Astrocyte (in vitro differentiated cells and primary cell): ENCODE measurements around the gene FMNL1. TPM values are rescaled to one million over a fixed set of nuclear protein-coding genes. Genes with fewer than 3 reads are reported as not detected.

Source experiments
- DNase-seq: peaks from one replicate; pipeline ENCODE4 v3.0.0-alpha.2; 2010; ENCODE audit warnings: low read depth
- FAIRE-seq: peaks from 2 replicates; lab custom pipeline; 2011; peaks lifted over from hg19 to GRCh38; lab: Jason Lieb, UNC
- H2AFZ ChIP-seq: 2 replicates; pipeline ENCODE4 v1.6.0; 2012; ENCODE audit warnings: low read depth, low read length, inconsistent platforms
- H3K27ac ChIP-seq: 2 replicates; pipeline ENCODE4 v1.5.1; 2011; ENCODE audit warnings: low read depth, low read length, inconsistent platforms
- H3K27me3 ChIP-seq: 2 replicates; pipeline ENCODE4 v1.6.0; 2011; ENCODE audit warnings: low read length, inconsistent platforms; ENCODE audit not compliant: insufficient read depth
- H3K36me3 ChIP-seq: 2 replicates; pipeline ENCODE4 v1.5.1; 2011; ENCODE audit warnings: low read length, inconsistent platforms; ENCODE audit not compliant: insufficient read depth
- H3K4me1 ChIP-seq: 2 replicates; pipeline ENCODE4 v1.5.1; 2011; ENCODE audit warnings: low read length, inconsistent platforms; ENCODE audit not compliant: insufficient read depth
- H3K4me2 ChIP-seq: 2 replicates; pipeline ENCODE4 v1.6.0; 2012; ENCODE audit warnings: low read length, inconsistent platforms
- H3K4me3 ChIP-seq: 2 replicates; pipeline ENCODE4 v1.5.1; 2011; ENCODE audit warnings: low read depth, mild to moderate bottlenecking, low read length, inconsistent platforms; ENCODE audit not compliant: insufficient read depth
- H3K79me2 ChIP-seq: 2 replicates; pipeline ENCODE4 v1.6.0; 2012; ENCODE audit warnings: mild to moderate bottlenecking, low read length, inconsistent platforms; ENCODE audit not compliant: insufficient read depth
- H3K9ac ChIP-seq: 2 replicates; pipeline ENCODE4 v1.6.0; 2012; ENCODE audit warnings: mild to moderate bottlenecking, low read length, inconsistent platforms
- H3K9me3 ChIP-seq: 2 replicates; pipeline ENCODE4 v1.5.1; 2012; ENCODE audit warnings: low read depth, mild to moderate bottlenecking, low read length, inconsistent platforms; ENCODE audit not compliant: insufficient read depth
- H4K20me1 ChIP-seq: 2 replicates; pipeline ENCODE4 v1.6.0; 2012; ENCODE audit warnings: low read length, inconsistent platforms; ENCODE audit not compliant: insufficient read depth
- H3K27ac Mint-ChIP-seq: one replicate; pipeline ENCODE4 v1.8.0; 2021; ENCODE audit warnings: mild to moderate bottlenecking, mixed read lengths; ENCODE audit not compliant: unreplicated experiment
- H3K27me3 Mint-ChIP-seq: one replicate; pipeline ENCODE4 v1.8.0; 2021; ENCODE audit warnings: low read depth, mixed read lengths; ENCODE audit not compliant: unreplicated experiment
- H3K36me3 Mint-ChIP-seq: one replicate; pipeline ENCODE4 v1.8.0; 2021; ENCODE audit warnings: low read depth, mixed read lengths; ENCODE audit not compliant: unreplicated experiment
- H3K4me1 Mint-ChIP-seq: one replicate; pipeline ENCODE4 v1.8.0; 2021; ENCODE audit warnings: low read depth, mixed read lengths; ENCODE audit not compliant: unreplicated experiment
- H3K4me3 Mint-ChIP-seq: one replicate; pipeline ENCODE4 v1.8.0; 2021; ENCODE audit warnings: mild to moderate bottlenecking, moderate library complexity, mixed read lengths; ENCODE audit not compliant: unreplicated experiment
- H3K9me3 Mint-ChIP-seq: one replicate; pipeline ENCODE4 v1.8.0; 2021; ENCODE audit warnings: mild to moderate bottlenecking, mixed read lengths; ENCODE audit not compliant: unreplicated experiment
- EZH2 ChIP-seq: IDR thresholded peaks from 2 replicates; pipeline ENCODE4 v1.6.1; 2012; ENCODE audit warnings: mild to moderate bottlenecking, low read length, inconsistent platforms; ENCODE audit not compliant: insufficient read depth
- total RNA-seq: library from RNA; stranded (reverse); gene quantifications from 2 replicates; pipeline ENCODE4 v1.2.1, GENCODE V29; 2021
- TF ChIP-seq, protein P1 (sequence below): IDR thresholded peaks from 2 replicates; pipeline ENCODE4 v1.5.1; 2011; ENCODE audit warnings: low read depth, mild to moderate bottlenecking, inconsistent platforms, low read length, moderate library complexity; ENCODE audit not compliant: insufficient read depth

Gene FMNL1
- total RNA-seq, 1 donor from 2014 or later: 4.0 TPM

DNA sequence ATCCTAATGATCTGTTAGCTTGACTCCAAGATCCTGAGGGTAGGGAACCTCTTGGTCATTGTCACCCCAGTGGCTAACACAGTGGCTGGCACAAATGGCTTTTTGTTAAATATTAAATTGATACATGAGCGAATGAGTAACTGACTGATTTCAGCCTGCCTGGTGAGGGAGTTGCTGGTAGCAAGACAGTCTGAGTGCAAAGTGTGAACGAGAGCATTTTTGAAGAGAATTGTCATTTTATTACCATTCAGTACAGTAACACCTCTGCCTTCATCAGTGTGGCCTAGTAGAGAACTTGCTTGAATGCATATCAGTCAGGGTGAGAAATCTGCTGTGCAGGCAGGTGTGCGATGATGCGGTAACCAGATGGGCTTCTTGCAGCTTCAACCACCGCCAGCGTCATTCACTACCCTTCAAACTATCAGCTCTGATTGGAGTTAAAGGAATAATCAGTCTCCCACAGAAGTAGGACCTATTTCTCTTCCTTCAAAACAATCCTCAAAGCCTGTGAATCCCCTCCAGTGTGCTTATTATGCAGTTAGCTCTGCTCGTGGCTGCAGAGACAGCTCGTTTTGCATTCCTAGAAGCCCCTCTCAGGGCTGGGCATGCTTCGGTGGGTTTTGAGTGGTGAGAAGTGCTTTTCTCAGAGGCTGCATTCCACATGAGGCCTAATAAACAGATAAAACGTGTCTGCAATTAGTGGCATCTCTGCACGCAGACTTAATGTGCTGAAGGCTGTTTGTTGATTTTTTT is 31.0 kb upstream of the FMNL1 start:
- H3K4me1 ChIP-seq: no peaks in the 10 kb centered on the region
- H3K36me3 ChIP-seq: no peaks in the 10 kb centered on the region
- FAIRE-seq: no peak

DNA sequence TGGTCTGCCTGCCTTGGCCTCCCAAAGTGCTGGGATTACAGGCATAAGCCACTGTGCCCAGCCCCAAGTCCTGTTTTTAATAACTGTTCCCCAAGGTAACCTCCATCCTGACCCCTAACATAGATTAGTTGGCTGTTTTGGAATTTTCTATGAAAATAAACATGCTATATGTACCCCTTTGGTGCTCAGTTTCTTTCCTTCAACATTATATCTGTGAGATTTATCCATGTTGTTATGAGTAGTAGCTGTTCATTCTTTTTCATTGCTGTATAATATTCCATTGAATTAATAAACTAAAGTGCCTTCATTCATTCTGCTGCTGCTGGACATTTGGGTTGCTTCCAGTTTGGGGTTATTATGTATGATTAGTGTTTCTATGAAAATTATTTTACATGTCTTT is 26.3 kb upstream of the FMNL1 start:
- H3K36me3 Mint-ChIP-seq: no peaks in the 10 kb centered on the region
- no peaks in the 10 kb centered on the region for H4K20me1 ChIP-seq
- H3K27me3 Mint-ChIP-seq: peaks cover 2% of the 10 kb centered on the region
- H3K9me3 Mint-ChIP-seq: no peaks in the 10 kb centered on the region
- no peaks in the 10 kb centered on the region for H3K27me3 ChIP-seq
- TF ChIP-seq EZH2: no peak
- TF ChIP-seq, protein P1, sequence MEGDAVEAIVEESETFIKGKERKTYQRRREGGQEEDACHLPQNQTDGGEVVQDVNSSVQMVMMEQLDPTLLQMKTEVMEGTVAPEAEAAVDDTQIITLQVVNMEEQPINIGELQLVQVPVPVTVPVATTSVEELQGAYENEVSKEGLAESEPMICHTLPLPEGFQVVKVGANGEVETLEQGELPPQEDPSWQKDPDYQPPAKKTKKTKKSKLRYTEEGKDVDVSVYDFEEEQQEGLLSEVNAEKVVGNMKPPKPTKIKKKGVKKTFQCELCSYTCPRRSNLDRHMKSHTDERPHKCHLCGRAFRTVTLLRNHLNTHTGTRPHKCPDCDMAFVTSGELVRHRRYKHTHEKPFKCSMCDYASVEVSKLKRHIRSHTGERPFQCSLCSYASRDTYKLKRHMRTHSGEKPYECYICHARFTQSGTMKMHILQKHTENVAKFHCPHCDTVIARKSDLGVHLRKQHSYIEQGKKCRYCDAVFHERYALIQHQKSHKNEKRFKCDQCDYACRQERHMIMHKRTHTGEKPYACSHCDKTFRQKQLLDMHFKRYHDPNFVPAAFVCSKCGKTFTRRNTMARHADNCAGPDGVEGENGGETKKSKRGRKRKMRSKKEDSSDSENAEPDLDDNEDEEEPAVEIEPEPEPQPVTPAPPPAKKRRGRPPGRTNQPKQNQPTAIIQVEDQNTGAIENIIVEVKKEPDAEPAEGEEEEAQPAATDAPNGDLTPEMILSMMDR: no peak
- no peak overlapping the region for H2AFZ ChIP-seq
- no peak overlapping the region for H3K4me2 ChIP-seq
- H3K27ac ChIP-seq: no peak overlapping the region
- no peak for DNase-seq
- H3K27ac Mint-ChIP-seq: no peak overlapping the region
- H3K9me3 ChIP-seq: no peaks in the 10 kb centered on the region
- H3K4me3 Mint-ChIP-seq: no peak overlapping the region
- peaks cover 9% of the 10 kb centered on the region for H3K4me1 Mint-ChIP-seq
- no peaks in the 10 kb centered on the region for H3K79me2 ChIP-seq
- H3K36me3 ChIP-seq: no peaks in the 10 kb centered on the region
- FAIRE-seq: no peak
- no peak overlapping the region for H3K9ac ChIP-seq
- no peak overlapping the region for H3K4me3 ChIP-seq
- H3K4me1 ChIP-seq: peaks cover 6% of the 10 kb centered on the region

More for the DNA sequence above, 31.0 kb upstream of the FMNL1 start:
- TF ChIP-seq, protein P1: no peak
- no peak for TF ChIP-seq EZH2
- Histone ChIP-seq H3K4me3 (no peak overlapping the region), H3K4me2 (no peak overlapping the region), H3K9ac (no peak overlapping the region), H3K9me3 (no peaks in the 10 kb centered on the region), H3K27me3 (no peaks in the 10 kb centered on the region), H4K20me1 (no peaks in the 10 kb centered on the region), H2AFZ (no peak overlapping the region), H3K79me2 (no peaks in the 10 kb centered on the region), H3K27ac (no peak overlapping the region)
- H3K4me1 Mint-ChIP-seq: no peaks in the 10 kb centered on the region
- no peaks in the 10 kb centered on the region for H3K36me3 Mint-ChIP-seq
- H3K27ac Mint-ChIP-seq: no peak overlapping the region
- H3K9me3 Mint-ChIP-seq: no peaks in the 10 kb centered on the region
- DNase-seq: no peak
- peaks cover 2% of the 10 kb centered on the region for H3K27me3 Mint-ChIP-seq
- no peak overlapping the region for H3K4me3 Mint-ChIP-seq

DNA sequence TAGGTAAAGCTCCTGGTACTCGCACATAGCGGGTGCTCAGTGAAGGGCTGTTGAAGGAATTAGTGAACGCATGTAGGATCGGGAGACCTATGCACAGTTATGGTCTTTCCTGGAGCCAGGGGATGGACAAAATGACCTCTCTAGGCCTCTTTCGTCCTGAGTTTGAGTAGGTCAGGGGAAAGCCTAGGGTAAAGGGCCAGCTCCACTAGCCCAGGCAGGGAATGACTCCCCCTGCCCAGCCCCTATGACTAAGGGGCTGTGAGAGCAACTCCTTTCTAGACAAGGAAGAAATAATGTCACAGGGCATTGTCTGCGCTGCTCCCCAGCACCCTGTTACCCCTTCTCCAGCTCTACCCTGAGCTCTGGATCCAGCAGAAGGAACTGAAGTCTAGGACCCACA is 24.6 kb upstream of the FMNL1 start:
- Histone ChIP-seq H3K27me3 (no peaks in the 10 kb centered on the region), H3K36me3 (no peaks in the 10 kb centered on the region), H3K9me3 (no peaks in the 10 kb centered on the region), H3K27ac (no peak overlapping the region), H4K20me1 (no peaks in the 10 kb centered on the region), H2AFZ (peak overlapping the region; percentile 90), H3K79me2 (no peaks in the 10 kb centered on the region), H3K4me3 (no peak overlapping the region), H3K4me1 (peaks cover 6% of the 10 kb centered on the region), H3K9ac (peak overlapping the region; percentile 52), H3K4me2 (peak overlapping the region; percentile 71)
- H3K9me3 Mint-ChIP-seq: no peaks in the 10 kb centered on the region
- DNase-seq: no peak
- no peak overlapping the region for H3K4me3 Mint-ChIP-seq
- no peaks in the 10 kb centered on the region for H3K36me3 Mint-ChIP-seq
- TF ChIP-seq, protein P1: no peak
- TF ChIP-seq EZH2: no peak
- peaks cover 9% of the 10 kb centered on the region for H3K4me1 Mint-ChIP-seq
- peaks cover under 1% of the 10 kb centered on the region for H3K27me3 Mint-ChIP-seq
- peak overlapping the region; percentile 47 for H3K27ac Mint-ChIP-seq
- FAIRE-seq: no peak
